IPS-11a (cell line): Measurements from ENCODE around the gene SH3D19.

Experiments
- H3K4me3 ChIP-seq: one replicate; pipeline ENCODE4 v1.5.1; 2013; ENCODE audit warnings: low read depth, low read length, control low read depth

The SH3D19 gene

GRCh38 chr4:151199319-151200190 is 125.8 kb downstream of the SH3D19 start:
- H3K4me3 ChIP-seq, result no peak overlapping the region

- H3K4me3 ChIP-seq, result no peak overlapping the region
Observed at GRCh38 chr4:151198748-151199147, 126.7 kb downstream of the SH3D19 start.

DNA sequence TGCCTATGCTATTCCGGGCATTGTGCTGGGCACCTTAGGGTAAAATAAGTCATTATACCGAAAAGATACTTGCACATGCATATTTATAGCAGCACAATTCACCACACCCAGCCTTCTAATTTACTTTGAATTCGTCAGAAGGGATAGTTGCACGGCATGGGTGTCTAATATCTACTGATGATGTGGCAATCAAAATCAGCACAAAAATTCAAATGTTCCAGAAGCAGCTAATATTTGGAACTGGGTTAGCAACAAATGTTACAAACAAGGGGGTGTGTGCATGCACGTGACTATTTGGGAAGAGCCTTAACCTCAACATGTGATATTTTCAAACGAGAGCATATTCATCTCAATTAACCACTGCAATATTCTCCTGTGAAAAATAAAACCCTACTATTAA is 128.2 kb downstream of the SH3D19 start:
- no peak overlapping the region for H3K4me3 ChIP-seq

- H3K4me3 ChIP-seq, result no peak overlapping the region
Observed at GRCh38 chr4:151195801-151196200, 129.6 kb downstream of the SH3D19 start.

- H3K4me3 ChIP-seq, result no peak overlapping the region
Observed at GRCh38 chr4:151193414-151193813, 132.0 kb downstream of the SH3D19 start.

DNA sequence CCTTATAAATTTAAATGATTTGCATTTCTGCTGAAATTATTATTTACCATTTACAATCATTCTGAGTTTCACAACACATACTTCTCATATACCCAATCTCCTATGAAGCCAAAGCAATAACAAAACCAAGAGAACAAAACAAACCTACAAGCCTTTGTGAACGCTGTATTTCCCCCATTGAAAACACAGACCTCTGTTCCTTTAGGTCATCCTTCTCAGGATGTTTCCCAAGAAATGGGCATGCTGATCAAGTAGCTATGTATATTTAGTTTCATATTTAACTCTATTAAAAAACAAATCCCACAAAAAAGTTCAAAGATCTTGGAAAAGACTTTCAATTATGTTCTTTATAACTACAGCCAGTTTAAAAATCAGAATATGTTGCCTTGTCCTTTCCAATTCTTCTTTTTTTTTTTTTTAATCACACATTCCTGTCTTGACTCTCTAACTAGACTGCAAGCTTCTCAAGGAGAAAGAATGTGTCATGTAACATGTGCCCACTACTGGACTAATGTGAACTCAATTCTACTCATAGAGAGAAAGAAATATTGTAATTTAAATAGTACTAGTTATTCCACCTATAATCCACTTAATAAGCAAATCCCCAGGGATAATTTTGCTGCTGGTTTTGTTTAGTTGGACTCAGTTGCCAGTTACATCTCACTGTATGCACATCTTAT is 132.7 kb downstream of the SH3D19 start:
- no peak overlapping the region for H3K4me3 ChIP-seq

DNA sequence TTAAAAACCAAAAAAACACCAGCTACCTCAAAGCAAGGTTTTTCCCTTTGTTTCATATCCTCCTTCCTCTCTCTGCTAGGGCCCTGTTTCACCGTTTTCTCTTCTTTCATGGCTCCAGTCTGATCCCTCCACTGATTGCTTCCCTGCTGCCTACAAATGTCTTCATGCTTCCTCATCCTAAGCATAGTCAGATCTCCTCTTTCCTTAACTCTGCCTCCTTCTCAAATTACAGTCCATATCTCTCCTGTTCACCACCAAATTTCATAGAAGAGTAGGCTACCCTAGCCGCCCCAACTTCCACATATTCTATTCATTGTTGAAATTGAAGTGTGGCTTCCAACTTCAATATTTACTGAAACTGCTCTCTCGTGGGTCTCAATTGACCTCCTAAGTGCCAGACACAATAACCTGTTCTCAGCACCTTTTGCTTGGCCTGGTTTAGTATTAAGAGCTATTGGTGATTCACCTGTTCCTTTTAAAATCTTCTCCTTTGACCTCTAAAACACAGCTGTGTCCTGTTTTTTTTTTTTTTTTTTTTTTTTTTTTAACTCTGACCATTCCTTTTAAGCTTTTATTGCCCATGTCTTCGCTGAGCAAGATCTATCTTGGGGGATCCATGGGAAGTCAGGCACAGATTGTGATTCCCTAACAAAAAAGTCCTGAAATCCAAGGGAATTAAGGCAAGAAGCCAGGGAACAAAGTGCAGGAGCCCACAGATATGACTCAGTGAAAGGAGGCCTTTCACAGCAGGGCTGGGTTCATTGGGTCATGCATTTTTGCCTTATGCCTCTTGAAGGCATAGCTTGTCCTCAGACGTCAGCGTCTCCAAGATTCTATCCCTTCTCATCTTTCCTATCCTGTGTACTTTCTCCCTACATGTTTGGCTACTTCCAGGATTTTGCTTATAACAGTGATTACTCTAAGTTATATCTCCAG is 140.6 kb downstream of the SH3D19 start:
- H3K4me3 ChIP-seq, result no peak overlapping the region

- no peak overlapping the region for H3K4me3 ChIP-seq
Observed at GRCh38 chr4:151182455-151182996, 142.9 kb downstream of the SH3D19 start.

GRCh38 chr4:151176685-151177084 is 148.7 kb downstream of the SH3D19 start:
- no peak overlapping the region for H3K4me3 ChIP-seq

- no peak overlapping the region for H3K4me3 ChIP-seq
Observed at GRCh38 chr4:151175754-151176631, 149.4 kb downstream of the SH3D19 start.

DNA sequence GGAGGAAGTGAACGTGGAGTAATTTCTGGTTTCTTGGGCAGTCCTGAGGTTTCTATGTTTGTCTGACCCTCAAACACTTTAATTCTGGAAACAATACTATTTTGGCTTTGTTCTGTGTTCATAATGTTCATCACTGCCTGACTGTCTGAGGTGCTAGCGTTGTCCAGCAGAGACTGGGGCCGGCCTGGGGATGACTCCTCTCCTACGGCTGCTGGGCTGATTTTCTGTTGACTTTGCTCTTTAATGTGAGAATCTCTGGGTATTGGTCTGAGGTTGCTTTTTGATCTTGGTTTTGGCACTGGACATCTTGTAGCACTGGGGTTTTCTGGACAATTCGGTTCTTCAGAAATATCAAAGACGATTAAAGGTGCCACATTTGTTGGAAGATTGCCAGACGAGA is 150.2 kb downstream of the SH3D19 start:
- H3K4me3 ChIP-seq, result no peak overlapping the region

DNA sequence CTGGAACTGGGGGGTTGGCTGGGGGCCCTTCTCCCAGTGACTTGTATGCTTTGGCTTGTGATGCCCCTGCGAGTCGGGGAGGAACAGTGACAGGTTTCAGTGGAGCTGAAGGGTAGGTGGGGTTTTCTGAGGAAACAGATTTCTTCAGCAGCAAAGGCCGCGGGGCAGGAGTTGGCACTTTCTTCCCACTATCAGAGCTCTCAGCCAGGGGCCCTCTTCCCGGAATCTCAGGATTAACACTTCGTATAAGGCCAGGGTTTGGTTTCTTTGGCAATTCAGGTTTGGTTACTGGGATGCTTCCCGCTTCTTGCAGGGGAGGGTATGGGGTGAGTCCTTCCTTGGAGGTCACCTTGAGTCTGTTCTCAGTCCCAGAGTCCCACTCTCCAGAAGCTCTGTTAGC is 150.6 kb downstream of the SH3D19 start:
- no peak overlapping the region for H3K4me3 ChIP-seq

DNA sequence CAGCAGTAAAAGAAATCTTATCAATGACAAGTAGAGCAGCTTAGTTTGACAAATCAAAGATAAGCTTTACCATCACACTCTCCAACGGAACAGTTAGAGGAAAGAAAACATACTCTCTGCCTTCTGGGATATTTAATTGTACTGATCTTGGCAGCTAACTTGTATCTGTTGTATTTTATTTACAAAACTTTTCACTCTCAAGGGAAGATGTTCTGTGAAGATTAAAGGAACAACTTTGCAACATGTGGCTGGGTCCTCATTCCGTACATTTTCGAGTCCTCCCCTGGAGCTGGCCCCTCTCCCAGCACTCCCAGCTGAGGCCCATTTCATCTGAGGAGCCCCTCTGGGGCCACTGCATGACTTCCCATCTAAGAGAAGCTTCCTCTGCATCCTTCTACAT is 151.5 kb downstream of the SH3D19 start:
- H3K4me3 ChIP-seq, result no peak overlapping the region

DNA sequence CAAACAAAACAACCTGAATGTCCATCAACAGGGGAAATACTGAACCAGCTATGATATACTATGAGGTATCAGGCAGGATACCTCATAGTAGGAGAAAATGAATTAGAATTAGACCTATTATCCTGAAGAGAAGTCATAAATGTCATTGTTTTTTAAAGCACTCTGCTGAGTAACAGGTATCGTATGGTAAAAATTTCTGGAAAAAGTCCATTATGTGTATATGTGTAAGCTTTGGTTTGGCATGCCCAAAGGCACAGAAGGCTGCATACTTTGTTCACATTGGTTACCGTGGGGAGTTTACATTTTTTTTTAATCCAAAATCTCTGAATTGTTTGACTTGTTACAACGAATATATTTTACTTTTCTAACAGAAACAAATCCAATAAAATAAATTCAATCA is 155.5 kb downstream of the SH3D19 start:
- no peak overlapping the region for H3K4me3 ChIP-seq

GRCh38 chr4:151169223-151169622 is 156.2 kb downstream of the SH3D19 start:
- H3K4me3 ChIP-seq, result no peak overlapping the region

GRCh38 chr4:151167561-151167960 is 157.8 kb downstream of the SH3D19 start:
- no peak overlapping the region for H3K4me3 ChIP-seq

DNA sequence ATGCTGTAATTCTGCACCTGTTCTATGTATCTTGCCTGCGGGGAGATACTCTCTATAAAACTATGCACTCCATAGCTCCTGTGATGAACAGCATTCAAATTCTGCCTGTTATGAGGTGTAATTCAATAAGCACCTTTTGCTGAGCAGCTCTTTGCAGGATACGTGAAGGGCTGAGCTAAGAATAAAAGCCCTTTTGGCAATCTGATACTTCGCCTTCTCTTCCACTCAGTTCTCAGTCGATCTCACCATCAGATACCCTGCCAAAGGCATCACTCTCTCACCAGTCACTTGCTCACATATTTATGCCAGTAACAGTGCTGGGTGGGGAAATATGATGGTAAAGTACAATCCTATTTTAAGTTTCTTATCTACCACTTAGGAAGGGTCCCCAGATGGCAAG is 158.8 kb downstream of the SH3D19 start:
- no peak overlapping the region for H3K4me3 ChIP-seq

DNA sequence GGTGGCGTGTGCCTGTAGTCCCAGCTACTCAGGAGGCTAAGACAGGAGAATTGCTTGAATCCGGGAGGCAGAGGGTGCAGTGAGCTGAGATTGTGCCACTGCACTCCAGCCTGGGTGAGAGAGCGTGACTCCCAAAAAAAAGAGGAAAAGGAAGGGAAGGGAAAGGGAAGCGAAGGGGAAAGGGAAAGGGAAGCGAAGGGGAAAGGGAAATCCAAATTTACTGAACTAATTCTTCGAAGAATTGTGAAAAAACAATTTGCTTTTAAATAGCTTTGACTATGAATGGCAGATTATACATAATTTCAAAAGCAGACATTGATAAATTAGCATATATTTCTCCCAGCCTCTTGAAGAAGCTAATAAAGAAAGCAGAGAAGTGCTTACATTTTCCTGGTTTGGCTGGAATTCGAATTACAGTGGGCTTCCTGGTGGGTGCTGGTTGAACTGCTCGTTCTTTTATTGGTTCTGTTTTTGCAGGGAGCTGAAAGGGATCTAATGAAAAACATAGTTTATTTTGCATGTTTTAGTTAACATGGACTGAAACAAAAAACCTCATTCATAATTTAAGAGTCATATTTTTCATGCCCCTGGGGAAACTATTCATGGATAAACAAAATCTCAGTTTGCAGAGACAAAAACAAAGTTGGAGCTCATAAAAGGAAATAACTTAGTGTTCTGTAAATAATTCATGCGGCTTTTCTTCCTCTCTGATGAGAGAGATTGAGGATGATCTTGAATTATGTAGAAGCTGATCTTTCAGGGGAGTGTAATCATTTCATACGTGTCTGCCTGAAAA is 160.0 kb downstream of the SH3D19 start:
- H3K4me3 ChIP-seq, result no peak overlapping the region

GRCh38 chr4:151163855-151164254 is 161.6 kb downstream of the SH3D19 start:
- H3K4me3 ChIP-seq, result no peak overlapping the region
